ENCODE data around the gene XKR8. TPM values are rescaled to one million over a fixed set of nuclear protein-coding genes. Genes with fewer than 3 reads are reported as not detected.

Gene XKR8
- total RNA-seq, 1 donor from 2014 or later: 4.6 TPM

DNA sequence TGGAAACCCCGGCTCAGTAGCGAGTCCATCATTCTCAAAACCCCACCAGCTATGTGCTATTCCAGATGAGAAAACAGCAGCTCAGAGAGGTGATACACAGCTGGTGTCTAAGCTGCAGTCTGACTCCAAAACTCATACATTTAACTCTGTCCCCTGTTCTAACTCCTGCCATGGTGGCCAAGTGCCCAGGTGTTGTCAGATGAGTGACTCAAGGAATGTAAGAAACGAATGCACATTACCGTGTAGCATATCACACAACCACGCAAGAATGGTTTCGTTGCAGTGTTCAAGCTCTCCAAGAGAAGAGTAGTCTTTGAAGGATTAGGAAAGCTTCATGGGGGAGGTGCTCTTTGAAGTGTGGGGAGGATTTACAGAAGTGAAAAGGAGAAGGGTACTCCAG lies 4.7 kb upstream of the XKR8 start:
- DNase-seq (ENCODE audit: low spot score): no peak

DNA sequence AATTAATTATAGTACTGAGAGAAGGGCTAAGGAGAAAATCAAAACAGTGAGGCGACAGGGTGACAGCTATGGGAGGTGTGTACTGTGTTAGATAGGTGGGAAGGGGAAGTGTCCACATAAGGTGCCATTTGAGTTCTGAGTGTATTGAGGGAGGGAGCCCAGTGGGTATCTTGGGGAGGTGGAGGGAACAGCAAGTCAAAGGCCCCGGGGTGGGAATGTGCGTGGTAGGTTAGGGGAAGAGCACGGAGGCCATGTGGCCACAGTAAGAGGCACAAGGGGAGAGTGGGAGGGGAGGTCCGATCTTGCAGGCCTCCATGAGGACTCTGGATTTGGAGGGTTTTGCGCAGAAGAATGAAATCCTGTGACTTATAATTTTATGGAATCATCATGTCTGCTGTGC lies 3.0 kb upstream of the XKR8 start:
- no peak for DNase-seq (ENCODE audit: low spot score)

DNA sequence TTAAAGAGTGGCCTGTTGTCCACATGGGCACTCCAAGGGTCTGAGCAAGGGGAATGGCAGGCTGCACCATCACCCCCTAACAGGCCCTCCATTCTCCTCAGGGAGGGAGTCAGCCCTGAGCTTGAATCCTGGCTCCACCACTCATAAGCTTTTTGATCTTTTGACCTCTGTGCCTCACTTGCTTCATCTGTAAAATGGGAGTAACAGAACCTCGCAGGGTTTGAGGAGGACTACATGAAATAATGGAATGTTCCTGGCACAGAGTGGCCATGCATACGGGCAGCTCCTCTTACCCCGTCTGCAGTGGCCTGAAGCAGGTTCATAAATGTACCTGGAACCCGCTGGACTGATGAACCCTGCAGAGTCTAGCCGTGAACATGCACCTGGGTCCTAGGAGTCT lies 2.1 kb upstream of the XKR8 start:
- DNase-seq (ENCODE audit: low spot score): no peak

DNA sequence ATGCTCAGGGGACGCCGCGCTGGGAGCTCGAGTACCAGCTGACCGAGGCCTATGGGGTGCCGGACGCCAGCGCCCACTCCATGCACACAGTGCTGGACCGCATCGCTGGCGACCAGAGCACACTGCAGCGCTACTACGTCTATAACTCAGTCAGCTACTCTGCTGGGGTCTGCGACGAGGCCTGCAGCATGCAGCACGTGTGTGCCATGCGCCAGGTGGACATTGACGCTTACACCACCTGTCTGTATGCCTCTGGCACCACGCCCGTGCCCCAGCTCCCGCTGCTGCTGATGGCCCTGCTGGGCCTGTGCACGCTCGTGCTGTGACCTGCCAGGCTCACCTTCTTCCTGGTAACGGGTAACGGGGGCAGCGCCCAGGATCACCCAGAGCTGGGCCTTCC lies 1.3 kb upstream of the XKR8 start:
- no peak for DNase-seq (ENCODE audit: low spot score)

DNA sequence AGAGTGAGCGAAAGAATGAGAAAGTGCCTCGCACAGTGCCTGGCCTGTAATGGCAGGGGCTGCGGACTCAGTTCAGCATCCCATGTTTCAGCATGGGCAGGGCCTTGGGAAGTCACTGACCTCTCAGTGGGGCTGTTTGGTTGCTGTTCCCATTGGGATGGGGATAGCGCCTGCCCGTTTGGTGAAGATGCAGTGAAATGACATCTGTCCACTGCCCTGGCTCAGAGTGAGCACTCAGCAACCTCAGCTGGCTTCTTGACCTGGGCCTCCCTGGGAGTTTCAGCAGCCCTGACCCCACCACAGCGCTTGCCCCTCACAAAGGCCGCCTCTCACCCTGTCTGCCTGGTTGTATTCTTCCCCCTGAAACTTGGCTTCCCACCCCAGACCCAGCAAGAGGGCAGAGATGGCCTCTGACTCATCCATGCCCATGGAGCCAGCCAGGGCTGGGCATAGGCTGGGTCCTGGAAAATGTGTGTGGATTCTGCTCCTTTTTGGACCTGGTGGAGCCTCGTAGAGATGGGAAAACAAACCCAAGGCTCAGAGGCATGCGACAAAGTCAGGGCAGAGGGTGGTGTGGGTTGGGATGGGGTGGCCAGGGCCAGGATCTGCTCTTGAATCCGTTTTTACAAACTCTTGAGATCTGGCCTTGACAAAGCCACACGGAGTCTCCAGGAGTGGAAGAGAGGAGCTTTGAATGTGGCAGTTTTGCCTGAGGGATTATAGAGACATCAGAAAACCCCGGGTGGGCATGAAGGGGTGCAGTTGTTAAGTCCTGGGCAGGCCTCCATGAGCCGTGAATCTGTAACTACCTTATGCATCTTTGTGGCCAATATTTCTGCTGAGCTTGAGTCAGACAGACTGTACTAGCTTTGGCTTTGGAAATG lies 1.2 kb downstream of the XKR8 start:
- no peak for DNase-seq (ENCODE audit: low spot score)

DNA sequence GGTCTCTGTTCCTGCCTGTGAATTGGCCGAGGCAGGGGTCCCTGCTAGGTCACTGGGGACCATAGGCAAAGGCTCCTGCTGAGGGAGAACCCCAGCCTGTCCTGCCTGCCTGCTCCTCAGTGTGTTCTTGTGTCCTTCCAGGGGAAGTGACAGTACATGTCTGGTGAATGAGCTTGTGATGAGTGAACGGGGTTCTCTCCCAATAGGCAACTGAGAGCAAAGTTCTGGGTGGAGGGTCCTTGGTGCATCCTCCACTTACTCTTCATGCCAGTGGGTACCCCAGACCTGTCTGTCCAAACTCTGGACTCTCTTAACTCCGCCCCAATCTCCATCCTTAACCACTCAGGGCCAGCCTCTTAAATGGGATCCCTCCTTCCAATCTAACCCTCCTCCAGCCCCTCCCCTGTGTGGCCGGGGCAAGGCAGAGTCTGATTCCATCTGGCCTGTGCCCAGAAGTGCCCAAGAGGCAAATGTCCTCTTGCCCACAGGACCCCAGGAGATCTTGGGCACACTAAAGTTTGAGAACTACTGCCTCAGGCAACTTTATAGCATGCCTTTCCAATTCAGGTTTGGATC lies 2.0 kb downstream of the XKR8 start:
- no peak for DNase-seq (ENCODE audit: low spot score)

DNA sequence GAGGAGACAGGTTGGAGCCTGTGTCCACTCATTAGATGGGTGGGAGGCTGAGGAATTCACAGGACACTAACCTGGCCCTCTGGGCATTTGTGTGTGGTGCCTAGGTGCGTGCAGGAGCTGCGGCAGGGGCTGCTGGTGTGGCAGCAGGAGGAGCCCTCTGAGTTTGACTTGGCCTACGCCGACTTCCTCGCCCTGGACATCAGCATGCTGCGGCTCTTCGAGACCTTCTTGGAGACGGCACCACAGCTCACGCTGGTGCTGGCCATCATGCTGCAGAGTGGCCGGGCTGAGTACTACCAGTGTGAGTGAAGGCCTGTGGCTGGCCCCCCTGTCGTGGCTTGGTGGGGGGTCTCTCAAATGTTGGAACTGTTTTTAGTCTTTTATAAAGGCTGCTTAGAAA lies 3.6 kb downstream of the XKR8 start:
- no peak for DNase-seq (ENCODE audit: low spot score)

DNA sequence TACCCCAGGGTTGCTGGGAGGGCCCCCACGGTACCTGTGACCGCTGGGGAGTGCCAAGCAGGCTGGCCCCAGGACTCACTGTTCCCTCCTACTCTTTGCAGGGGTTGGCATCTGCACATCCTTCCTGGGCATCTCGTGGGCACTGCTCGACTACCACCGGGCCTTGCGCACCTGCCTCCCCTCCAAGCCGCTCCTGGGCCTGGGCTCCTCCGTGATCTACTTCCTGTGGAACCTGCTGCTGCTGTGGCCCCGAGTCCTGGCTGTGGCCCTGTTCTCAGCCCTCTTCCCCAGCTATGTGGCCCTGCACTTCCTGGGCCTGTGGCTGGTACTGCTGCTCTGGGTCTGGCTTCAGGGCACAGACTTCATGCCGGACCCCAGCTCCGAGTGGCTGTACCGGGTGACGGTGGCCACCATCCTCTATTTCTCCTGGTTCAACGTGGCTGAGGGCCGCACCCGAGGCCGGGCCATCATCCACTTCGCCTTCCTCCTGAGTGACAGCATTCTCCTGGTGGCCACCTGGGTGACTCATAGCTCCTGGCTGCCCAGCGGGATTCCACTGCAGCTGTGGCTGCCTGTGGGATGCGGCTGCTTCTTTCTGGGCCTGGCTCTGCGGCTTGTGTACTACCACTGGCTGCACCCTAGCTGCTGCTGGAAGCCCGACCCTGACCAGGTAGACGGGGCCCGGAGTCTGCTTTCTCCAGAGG lies 6.8 kb downstream of the XKR8 start:
- DNase-seq (ENCODE audit: low spot score): no peak

DNA sequence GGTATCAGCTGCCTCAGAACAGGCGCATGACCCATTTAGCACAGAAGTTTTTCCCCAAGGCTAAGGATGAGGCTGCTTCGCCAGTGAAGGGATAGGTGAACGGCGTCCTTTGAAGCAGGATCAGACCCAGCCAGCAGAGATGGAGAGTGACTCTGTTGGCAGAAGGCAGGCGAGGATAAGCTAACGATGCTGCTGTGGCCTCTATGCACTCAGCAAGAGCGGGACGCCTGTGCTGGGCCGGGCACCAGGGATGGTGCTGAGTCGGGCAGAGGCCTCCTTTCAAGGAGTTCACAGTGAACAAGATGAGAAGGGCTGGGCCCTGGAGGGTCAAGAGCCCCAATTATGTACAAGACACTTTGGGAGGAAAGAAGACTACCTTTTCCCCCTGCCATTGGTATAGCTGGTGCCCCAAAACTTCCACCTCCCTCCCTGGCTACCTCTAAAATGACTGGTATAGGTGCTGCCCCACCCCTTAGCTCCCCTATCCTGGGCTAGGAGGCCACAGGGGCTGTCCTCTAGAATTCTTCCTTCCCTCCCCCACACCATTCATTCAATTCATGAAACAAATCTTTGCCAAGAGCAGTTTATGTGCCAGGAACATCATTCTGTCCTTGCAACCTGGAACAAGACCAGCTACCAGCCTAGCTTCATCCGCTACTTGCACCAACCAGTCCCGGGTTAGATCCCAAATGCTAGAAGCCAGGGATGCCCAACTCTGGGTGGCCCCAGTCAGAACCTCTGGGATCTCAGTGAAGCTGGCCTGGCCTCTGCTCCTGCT lies 7.5 kb downstream of the XKR8 start:
- DNase-seq (ENCODE audit: low spot score): no peak

DNA sequence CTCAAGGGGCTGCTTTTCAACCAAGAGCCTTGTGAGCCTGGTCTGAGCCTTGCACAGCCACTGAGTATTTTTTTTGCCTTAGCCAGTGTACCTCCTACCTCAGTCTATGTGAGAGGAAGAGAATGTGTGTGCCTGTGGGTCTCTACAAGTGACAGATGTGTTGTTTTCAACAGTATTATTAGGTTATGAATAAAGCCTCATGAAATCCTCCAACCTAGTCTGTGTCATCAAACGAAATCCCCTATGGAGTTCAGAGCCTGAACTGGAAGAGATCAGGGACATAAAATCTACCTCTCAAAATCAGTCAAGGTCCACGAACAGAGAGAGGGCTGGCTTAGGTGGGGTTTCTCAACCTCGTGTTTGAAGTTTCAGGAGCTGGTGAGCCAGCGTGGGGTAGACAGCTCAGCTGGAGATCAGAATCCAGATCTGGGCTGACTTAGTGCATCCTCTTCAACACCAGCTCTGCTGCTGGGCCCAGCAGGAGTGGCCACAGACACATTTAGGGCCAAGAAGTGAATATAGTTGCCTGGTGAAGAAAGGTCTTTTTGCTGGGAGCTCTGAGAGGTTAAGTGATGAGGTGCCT lies 8.2 kb downstream of the XKR8 start:
- DNase-seq (ENCODE audit: low spot score): no peak

DNA sequence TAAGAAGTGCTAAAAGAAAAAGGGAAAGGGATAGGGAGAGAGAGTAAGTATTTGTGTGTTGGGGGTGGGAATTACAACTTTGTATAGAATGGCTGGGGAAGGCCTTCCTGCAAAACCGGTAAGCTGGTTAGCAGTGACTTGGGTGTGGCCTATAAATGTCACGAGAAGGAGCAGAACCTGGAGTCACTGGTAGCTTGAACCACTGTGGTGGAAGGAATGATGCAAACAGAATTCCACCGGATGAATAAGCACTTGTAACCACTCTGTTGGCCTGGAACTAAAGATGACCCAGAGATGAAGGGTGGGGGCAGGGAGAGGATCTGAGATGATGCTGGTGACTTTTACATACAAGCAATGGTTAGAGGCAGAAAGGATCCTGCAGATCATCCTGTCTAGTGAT lies 8.9 kb downstream of the XKR8 start:
- DNase-seq (ENCODE audit: low spot score): no peak

DNA sequence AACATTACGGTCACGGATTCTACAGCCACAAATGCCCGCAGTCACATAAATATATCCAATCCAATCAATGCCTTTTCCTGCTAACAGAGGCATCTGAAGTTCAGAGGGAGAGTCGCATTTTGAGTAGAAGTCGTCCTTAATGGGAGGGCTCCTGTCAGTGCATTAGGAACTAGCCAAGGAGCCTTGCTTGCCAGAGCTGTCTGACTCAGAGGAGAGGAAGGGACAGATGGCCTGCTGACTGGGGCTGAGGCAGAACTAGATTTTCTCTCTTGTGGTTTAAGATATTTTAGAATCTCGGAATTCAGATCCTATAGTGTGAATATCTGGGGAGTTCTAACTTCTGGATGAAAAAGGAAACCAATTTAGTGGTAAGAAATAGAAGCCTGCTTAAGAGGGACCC lies 10.6 kb downstream of the XKR8 start:
- DNase-seq (ENCODE audit: low spot score): no peak

DNA sequence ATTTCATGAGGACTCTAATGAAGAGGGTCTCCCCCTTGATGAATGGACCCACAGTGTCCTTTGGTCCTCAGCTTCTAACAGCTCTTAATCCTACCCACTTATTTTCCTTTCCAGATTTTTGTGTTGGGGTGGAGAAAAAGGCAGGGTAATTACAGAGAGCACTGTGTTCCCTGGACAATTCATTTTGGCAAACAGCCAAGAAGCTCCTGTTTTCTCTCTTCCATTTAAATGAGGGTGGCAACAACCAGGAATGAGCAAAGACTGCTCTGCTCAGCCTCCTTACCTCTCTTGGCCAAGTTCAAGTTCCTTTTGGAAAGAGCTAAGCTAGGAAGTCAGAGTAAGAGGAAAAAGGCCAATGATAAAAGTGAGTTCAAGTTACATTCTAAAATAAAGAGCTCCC lies 11.9 kb downstream of the XKR8 start:
- DNase-seq (ENCODE audit: low spot score): no peak

DNA sequence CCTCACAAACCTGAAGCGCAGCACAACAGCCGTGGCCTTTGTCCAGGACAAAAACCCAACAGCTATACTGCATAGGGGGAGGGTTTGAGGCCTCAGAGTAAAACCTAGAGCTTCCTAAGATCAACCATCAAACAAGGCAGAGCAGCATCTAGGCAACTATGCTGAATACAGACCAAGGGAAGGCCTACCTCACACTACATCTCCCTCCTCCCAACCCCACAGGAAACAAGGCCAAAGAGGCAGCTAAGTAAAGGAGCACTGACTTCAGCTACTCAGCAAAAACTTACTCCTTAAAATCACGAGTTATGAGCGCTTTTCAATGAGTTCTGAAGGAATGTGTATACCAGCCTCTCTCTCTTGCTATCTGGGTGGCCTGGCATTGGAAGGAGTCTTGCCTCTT lies 12.4 kb downstream of the XKR8 start:
- no peak for DNase-seq (ENCODE audit: low spot score)

DNA sequence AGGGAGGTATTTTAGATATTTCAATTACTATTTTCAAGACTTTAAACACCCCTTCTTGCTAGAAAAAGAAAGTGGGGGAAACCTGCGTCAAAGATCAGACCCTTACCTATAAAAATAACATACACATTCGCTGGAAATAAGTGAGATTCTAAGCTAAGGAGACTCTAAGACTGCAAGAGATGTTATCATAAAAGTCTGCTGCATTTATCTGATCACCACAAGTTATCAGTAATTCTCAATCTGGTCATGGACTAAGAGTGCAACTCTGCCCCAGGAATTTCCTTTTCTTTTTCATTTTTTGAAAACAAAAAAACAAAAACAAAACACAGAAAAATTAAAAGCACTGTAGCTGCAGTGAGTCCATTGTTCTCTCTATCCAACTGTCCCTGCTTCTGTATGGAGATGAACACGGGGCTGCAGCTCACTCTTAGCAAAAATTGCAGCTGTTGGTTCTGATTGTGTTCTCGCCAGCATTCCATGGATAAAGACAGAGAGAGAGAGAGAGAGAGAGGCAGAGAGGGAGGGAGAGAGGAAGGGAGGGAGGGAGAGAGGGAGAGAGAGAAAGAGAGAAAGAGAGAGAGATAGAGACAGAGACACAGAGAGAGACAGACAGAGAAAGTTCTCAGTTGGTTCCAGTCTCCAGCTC lies 14.1 kb downstream of the XKR8 start:
- no peak for DNase-seq (ENCODE audit: low spot score)

DNA sequence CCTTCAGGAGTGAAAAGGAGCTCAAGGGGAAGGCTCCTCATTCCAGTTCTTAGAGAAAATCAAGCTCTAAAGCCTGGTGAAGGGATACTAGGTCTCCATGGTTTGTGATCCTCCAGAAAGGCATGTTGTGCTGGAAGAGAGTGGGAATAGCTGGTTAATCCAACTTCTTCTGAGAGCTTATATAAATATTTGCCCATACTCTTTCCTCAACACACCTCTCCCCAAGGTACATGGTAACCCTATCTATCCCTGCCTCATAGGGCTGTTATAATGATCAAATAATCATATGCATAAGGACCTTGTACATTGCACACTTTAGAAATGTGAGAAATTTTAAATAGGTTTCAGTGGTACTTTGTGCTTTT lies 14.6 kb downstream of the XKR8 start:
- DNase-seq (ENCODE audit: low spot score): no peak

DNA sequence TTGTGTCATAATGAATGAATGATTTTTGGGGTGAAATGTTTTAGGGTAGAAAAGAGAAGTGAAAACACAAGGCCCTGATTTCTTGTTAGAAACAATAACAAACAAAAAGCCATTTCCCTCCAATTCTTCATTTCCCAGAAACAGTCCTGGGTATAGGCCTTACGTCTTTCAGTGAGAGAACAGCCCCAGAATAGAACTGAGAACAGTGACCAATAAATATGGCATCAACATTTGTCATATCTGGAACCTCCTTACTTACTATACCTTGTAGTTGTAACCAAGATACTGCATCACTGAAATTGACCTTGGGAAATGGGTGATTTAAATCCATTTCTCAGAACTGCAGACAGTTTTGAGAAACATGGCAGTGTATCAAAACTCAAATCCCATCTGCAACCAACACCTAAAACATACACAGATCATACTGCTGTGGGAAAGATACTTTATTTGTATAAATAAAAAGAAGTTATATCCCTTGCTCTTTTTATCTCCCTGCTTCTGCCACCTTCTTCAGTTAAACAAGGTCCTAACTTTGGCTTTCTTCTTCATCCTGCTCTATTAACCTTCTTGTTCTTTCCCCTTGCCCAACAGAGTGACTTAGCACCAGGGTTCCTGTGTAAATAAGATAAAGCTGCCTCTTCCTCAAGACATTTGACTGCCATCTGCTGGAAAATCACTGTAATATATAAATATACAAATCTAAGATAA lies 19.5 kb downstream of the XKR8 start:
- DNase-seq (ENCODE audit: low spot score): no peak

DNA sequence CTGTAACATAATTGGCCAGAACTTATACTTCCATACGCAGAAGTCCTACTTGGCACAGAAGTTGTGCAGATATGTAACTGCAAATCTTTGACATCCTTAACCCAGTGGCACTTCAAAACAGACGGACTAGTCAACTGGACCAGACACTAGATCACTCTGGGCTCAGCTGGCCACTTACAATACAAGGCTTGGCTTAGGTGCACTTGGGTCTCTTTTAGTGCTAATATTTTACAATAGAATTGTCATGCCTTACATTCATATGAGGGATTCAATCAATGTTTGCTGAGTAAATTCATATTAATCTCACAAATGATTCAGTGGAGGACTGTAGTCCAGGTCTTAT lies 20.1 kb downstream of the XKR8 start:
- no peak for DNase-seq (ENCODE audit: low spot score)

DNA sequence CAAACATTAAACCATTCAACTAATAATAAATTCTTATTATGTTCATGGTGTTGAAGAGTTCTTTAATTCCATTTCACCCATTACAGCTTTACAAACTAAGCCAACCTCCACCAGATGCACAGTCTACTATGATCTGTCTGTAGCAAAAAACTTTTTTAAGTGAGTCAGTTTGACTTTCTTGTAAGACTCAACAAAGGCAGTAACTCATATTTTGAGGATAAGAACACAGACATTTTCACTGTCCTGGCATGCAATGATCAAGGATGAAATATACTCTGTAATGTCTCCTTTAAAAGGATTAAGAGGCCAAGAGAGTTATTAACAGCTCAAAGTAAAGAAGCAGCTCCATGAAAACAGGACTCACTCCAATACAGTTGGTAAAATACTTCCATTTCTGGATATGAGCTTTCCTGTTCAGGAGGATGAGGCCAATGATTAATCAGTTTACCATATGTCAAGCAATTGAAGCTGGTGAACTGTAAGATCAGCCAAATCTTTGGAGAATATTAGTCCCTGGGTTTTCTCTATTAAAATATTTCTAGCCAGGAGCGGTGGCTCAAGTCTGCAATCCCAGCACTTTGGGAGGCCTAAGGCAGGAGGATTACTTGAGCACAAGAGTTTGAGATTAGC lies 20.6 kb downstream of the XKR8 start:
- no peak for DNase-seq (ENCODE audit: low spot score)

DNA sequence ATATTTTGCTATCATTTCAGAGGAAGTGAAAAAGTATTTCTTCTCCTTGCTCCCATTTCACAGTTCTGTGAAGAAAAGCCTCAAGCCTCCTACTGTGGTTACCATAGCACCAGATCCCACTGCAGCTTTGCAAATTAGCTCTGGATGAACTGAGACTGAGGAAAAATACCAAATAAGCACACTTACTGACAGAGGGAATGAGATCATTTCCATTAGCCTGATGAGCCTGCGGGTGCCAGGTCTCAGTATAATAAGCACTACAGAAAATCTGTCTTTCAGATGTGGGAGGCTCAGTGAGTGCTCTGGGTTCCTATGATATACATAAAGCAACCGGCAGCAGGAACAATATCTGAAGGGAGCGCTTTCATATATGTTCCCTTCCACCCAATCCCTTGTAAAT lies 21.4 kb downstream of the XKR8 start:
- DNase-seq (ENCODE audit: low spot score): no peak
